HepG2 (cell line): ENCODE data around the gene POLR2B. TPM values are rescaled to one million over a fixed set of nuclear protein-coding genes. Genes with fewer than 3 reads are reported as not detected.

Experiments
- CENPBD1 ChIP-seq: sonication (generic); formaldehyde crosslinking; IDR thresholded peaks from 2 replicates; pipeline ENCODE4 v1.8.0; 2022; ENCODE audit warnings: missing genetic modification reagents, low read depth, mild to moderate bottlenecking, borderline replicate concordance
- FOXO4 ChIP-seq: sonication (generic); formaldehyde crosslinking; conservative IDR thresholded peaks from 2 replicates; pipeline ENCODE4 v1.8.1; 2023; ENCODE audit warnings: missing genetic modification reagents
- GMEB1 ChIP-seq: sonication (generic); formaldehyde crosslinking; IDR thresholded peaks from 2 replicates; pipeline ENCODE4 v1.5.1; 2020; ENCODE audit warnings: missing genetic modification reagents, mild to moderate bottlenecking, borderline replicate concordance
- JUND ChIP-seq: sonication (generic); formaldehyde crosslinking; IDR thresholded peaks from 2 replicates; pipeline ENCODE4 v1.8.0; 2022; ENCODE audit warnings: mild to moderate bottlenecking, missing genetic modification reagents
- KDM5B ChIP-seq: sonication (generic); formaldehyde crosslinking; IDR thresholded peaks from 2 replicates; pipeline ENCODE4 v1.4.0; 2020; ENCODE audit warnings: missing genetic modification reagents, mild to moderate bottlenecking, borderline replicate concordance
- KLF11 ChIP-seq: IDR thresholded peaks from 2 replicates; pipeline ENCODE4 v1.6.1; 2016; ENCODE audit warnings: missing compliant biosample characterization
- KLF9 ChIP-seq: IDR thresholded peaks from 2 replicates; pipeline ENCODE4 v1.6.1; 2016; ENCODE audit warnings: low read depth
- MEIS1 ChIP-seq: sonication (generic); formaldehyde crosslinking; IDR thresholded peaks from 2 replicates; pipeline ENCODE4 v1.9.0; 2021; ENCODE audit warnings: mild to moderate bottlenecking, missing genetic modification reagents, moderate library complexity, borderline replicate concordance
- PRPF4 ChIP-seq: fragments of 200-400 bp; formaldehyde crosslinking; IDR thresholded peaks from 2 replicates; pipeline ENCODE4 v1.6.1; 2016; ENCODE audit warnings: low read length, low read depth; ENCODE audit not compliant: poor library complexity, severe bottlenecking
- SALL2 ChIP-seq: sonication (generic); formaldehyde crosslinking; IDR thresholded peaks from 2 replicates; pipeline ENCODE4 v1.8.1; 2023; ENCODE audit warnings: mild to moderate bottlenecking, missing genetic modification reagents, inconsistent platforms
- SMARCC2 ChIP-seq: fragments of 450-650 bp; IDR thresholded peaks from 2 replicates; pipeline ENCODE4 v1.6.1; 2017; ENCODE audit warnings: antibody characterized with exemption, mild to moderate bottlenecking
- ZBTB1 ChIP-seq: sonication (generic); formaldehyde crosslinking; IDR thresholded peaks from 2 replicates; pipeline ENCODE4 v1.4.0; 2020; ENCODE audit warnings: missing genetic modification reagents, borderline replicate concordance
- ZIK1 ChIP-seq: sonication (generic); formaldehyde crosslinking; IDR thresholded peaks from 2 replicates; pipeline ENCODE4 v1.5.0; 2020; ENCODE audit warnings: mild to moderate bottlenecking, low read depth, missing genetic modification reagents, borderline replicate concordance
- ZNF225 ChIP-seq: sonication (generic); formaldehyde crosslinking; IDR thresholded peaks from 2 replicates; pipeline ENCODE4 v1.4.0; 2020; ENCODE audit warnings: mild to moderate bottlenecking, missing genetic modification reagents
- ZNF230 ChIP-seq: sonication (generic); formaldehyde crosslinking; IDR thresholded peaks from 2 replicates; pipeline ENCODE4 v1.4.0; 2020; ENCODE audit warnings: mild to moderate bottlenecking, missing genetic modification reagents
- ZNF318 ChIP-seq: sonication (generic); formaldehyde crosslinking; IDR thresholded peaks from 2 replicates; pipeline ENCODE4 v1.4.0; 2020; ENCODE audit warnings: mild to moderate bottlenecking, missing genetic modification reagents
- ZNF777 ChIP-seq: sonication (generic); formaldehyde crosslinking; IDR thresholded peaks from 2 replicates; pipeline ENCODE4 v1.4.0; 2020; ENCODE audit warnings: missing genetic modification reagents
- ZNF850 ChIP-seq: sonication (generic); formaldehyde crosslinking; conservative IDR thresholded peaks from 2 replicates; pipeline ENCODE4 v1.9.0; 2021; ENCODE audit warnings: mild to moderate bottlenecking, missing genetic modification reagents
- ZSCAN22 ChIP-seq: sonication (generic); formaldehyde crosslinking; IDR thresholded peaks from 2 replicates; pipeline ENCODE4 v1.4.0; 2020; ENCODE audit warnings: mild to moderate bottlenecking, missing genetic modification reagents
- polyA plus RNA-seq, 8 experiments: library from polyadenylated mRNA; depleted of rRNA in 3 of 8; stranded (reverse) in 7 of 8; unstranded in 1 of 8; fragments of >200 nt; fragmentation: Illumina TruSeq in 4 of 8; extraction: Trizol in 4 of 8; gene quantifications; 2 replicates each; pipeline versions ENCODE4 v1.2.1 to v1.2.3, GENCODE V29; 2011 to 2016; ENCODE audit warnings: low read depth in 4 of 8, missing spikeins in 1 of 8, mixed read lengths in 1 of 8; ENCODE audit not compliant: insufficient read depth in 1 of 8
- total RNA-seq, 5 experiments: library from RNA; depleted of rRNA; stranded (reverse); fragments of >200 nt; fragmentation: Illumina TruSeq; extraction: Trizol; gene quantifications; 2 replicates each; pipeline ENCODE4 v1.2.3, GENCODE V29; 2016; ENCODE audit warnings: low read depth in 1 of 5

POLR2B gene
- total and polyA plus RNA-seq, 2 of the 13 experiments (the other 11 are each of a cell fraction or from before 2014, with no cell fraction given): 70.6 to 116 TPM

GRCh38 chr4:56976283-56976836 lies 2.3 kb upstream of the POLR2B start (continued):
- TF ChIP-seq ZNF318 (no peak), CENPBD1 (CRISPR knock-in tag) (no peak), ZNF225 (CRISPR knock-in tag) (0 out of 2 replicates have a peak, but pooled peaks have one; percentile 32), MEIS1 (CRISPR knock-in tag) (no peak), ZNF777 (CRISPR knock-in tag) (peak; percentile 83), ZIK1 (CRISPR knock-in tag) (0 out of 2 replicates have a peak, but pooled peaks have one; percentile 31), KDM5B (CRISPR knock-in tag) (0 out of 2 replicates have a peak, but pooled peaks have one; percentile 30), SMARCC2 (no peak), ZBTB1 (CRISPR knock-in tag) (no peak), FOXO4 (CRISPR knock-in tag) (no peak), ZSCAN22 (no peak), PRPF4 (no peak), GMEB1 (no peak), KLF9 (CRISPR knock-in tag) (no peak), ZNF850 (CRISPR knock-in tag) (no peak), KLF11 (no peak), ZNF230 (CRISPR knock-in tag) (no peak), SALL2 (no peak), JUND (no peak)
